Hematopoietic multipotent progenitor cell (in vitro differentiated cells): ENCODE measurements around the gene OR2V2. TPM values are rescaled to one million over a fixed set of nuclear protein-coding genes. Genes with fewer than 3 reads are reported as not detected.
"Not testable (repeated sequence)": the region's sequence is repeated elsewhere in the genome, so short reads cannot be mapped to it uniquely, and the experiment has no call there.

ENCODE experiments used
- DNase-seq, 3 donors: peaks; one replicate each; pipeline ENCODE4 v3.0.0-alpha.2; 2011 to 2015; ENCODE audit warnings: low read depth in 2 of 3, low spot score in 2 of 3
- total RNA-seq: library from RNA; depleted of rRNA; stranded (reverse); fragments of >200 nt; gene quantifications from one replicate; pipeline ENCODE4 v1.2.3, GENCODE V29; 2012

OR2V2 gene
- total RNA-seq = under 0.01 TPM

GRCh38 chr5:181146927-181147636 lies at the start of gene OR2V2:
OR2V2 (plus strand) TSS chr5:181147586; CDS start chr5:181154943, 7,357 bp downstream.
- DNase-seq = not testable (repeated sequence)

GRCh38 chr5:181097759-181098491 lies 49.5 kb upstream of the OR2V2 start:
- not testable (repeated sequence) for DNase-seq

GRCh38 chr5:181098762-181099601 lies 48.4 kb upstream of the OR2V2 start:
- peak in 1 of 3 donors; percentile 16 for DNase-seq

GRCh38 chr5:181099602-181100086 lies 47.7 kb upstream of the OR2V2 start:
- DNase-seq = no peak

GRCh38 chr5:181100121-181100875 lies 47.1 kb upstream of the OR2V2 start:
- DNase-seq = no peak

GRCh38 chr5:181101030-181101641 lies 46.2 kb upstream of the OR2V2 start:
- DNase-seq = not testable (repeated sequence)

GRCh38 chr5:181101930-181102674 lies 45.3 kb upstream of the OR2V2 start:
- DNase-seq = not testable (repeated sequence)

GRCh38 chr5:181104259-181104568 lies 43.2 kb upstream of the OR2V2 start:
- not testable (repeated sequence) for DNase-seq

- DNase-seq = not testable (repeated sequence)
Measured at GRCh38 chr5:181104606-181105390, 42.6 kb upstream of the OR2V2 start.

- DNase-seq = peak in 1 of 3 donors; percentile 24
Measured at GRCh38 chr5:181105391-181106025, 41.9 kb upstream of the OR2V2 start.

GRCh38 chr5:181107699-181108098 lies 39.7 kb upstream of the OR2V2 start:
- no peak for DNase-seq

- DNase-seq = no peak
Measured at GRCh38 chr5:181108578-181109165, 38.7 kb upstream of the OR2V2 start.

- no peak for DNase-seq
Measured at GRCh38 chr5:181109489-181110013, 37.8 kb upstream of the OR2V2 start.

GRCh38 chr5:181111010-181111409 lies 36.4 kb upstream of the OR2V2 start:
- no peak for DNase-seq

- DNase-seq = no peak
Measured at GRCh38 chr5:181112476-181112875, 34.9 kb upstream of the OR2V2 start.

- DNase-seq = not testable (repeated sequence)
Measured at GRCh38 chr5:181113572-181113971, 33.8 kb upstream of the OR2V2 start.

- DNase-seq = no peak
Measured at GRCh38 chr5:181114284-181114843, 33.0 kb upstream of the OR2V2 start.
